HG02571 (cell line): ENCODE data around the gene RAPGEF2.

Experiments
- ATAC-seq: cut with Tn5 transposase; IDR thresholded peaks from one replicate; pipeline ENCODE4 v1.9.1; 2021; ENCODE audit warnings: mild to moderate bottlenecking, moderate library complexity; ENCODE audit not compliant: unreplicated experiment

The RAPGEF2 gene

GRCh38 chr4:159389756-159390155, 286.9 kb downstream of the RAPGEF2 start:
- ATAC-seq = no peak

GRCh38 chr4:159390648-159391047, 287.8 kb downstream of the RAPGEF2 start:
- ATAC-seq = no peak

- no peak for ATAC-seq
These were observed 292.8 kb downstream of the RAPGEF2 start for GRCh38 chr4:159395693-159396092.

GRCh38 chr4:159396151-159396550, 293.3 kb downstream of the RAPGEF2 start:
- ATAC-seq = no peak

- ATAC-seq = no peak
These were observed 295.4 kb downstream of the RAPGEF2 start for GRCh38 chr4:159398236-159398638.

GRCh38 chr4:159400558-159401225, 297.8 kb downstream of the RAPGEF2 start:
- ATAC-seq = no peak

GRCh38 chr4:159401226-159401712, 298.4 kb downstream of the RAPGEF2 start:
- ATAC-seq = no peak

- ATAC-seq = no peak
These were observed 299.0 kb downstream of the RAPGEF2 start for GRCh38 chr4:159401791-159402380.
